ENCODE measurements around the gene THRAP3. TPM values are rescaled to one million over a fixed set of nuclear protein-coding genes. Genes with fewer than 3 reads are reported as not detected.
A peak's percentile ranks its signal among the peaks of the same experiment; 100 is the strongest.

THRAP3 gene
- total RNA-seq, 2 donors from 2014 or later = 108 to 110 TPM

- no peaks in the 10 kb centered on the region for H3K27me3 Mint-ChIP-seq (ENCODE audit: low read depth)
- H3K36me3 Mint-ChIP-seq (ENCODE audit: insufficient read depth in 2 of 2) = peaks cover 0 to 20% of the 10 kb centered on the region in 2 donors
- H3K9me3 Mint-ChIP-seq = no peaks in the 10 kb centered on the region
- no peak for DNase-seq
- no peak overlapping the region for H3K27ac Mint-ChIP-seq
- H3K4me1 Mint-ChIP-seq (ENCODE audit: low read depth) = peaks cover 31% of the 10 kb centered on the region
- no peak for ATAC-seq (replicated peaks in 1 of 2)
- H3K4me3 Mint-ChIP-seq = no peak overlapping the region
Measured at GRCh38 chr1:36276688-36277087, 52.4 kb downstream of the THRAP3 start.

GRCh38 chr1:36279110-36279788 lies 55.0 kb downstream of the THRAP3 start:
- peak overlapping the region; percentile 85 for H3K27ac Mint-ChIP-seq

GRCh38 chr1:36279789-36280296 lies 55.6 kb downstream of the THRAP3 start:
- ATAC-seq (replicated peaks in 1 of 2) = no peak
- no peak for DNase-seq
- Mint-ChIP-seq H3K36me3 (ENCODE audit: insufficient read depth in 2 of 2) (peaks cover 2 to 15% of the 10 kb centered on the region in 2 donors), H3K9me3 (no peaks in the 10 kb centered on the region), H3K27me3 (ENCODE audit: low read depth) (no peaks in the 10 kb centered on the region), H3K27ac (peak overlapping the region; percentile 85), H3K4me1 (ENCODE audit: low read depth) (peaks cover 47% of the 10 kb centered on the region), H3K4me3 (peak overlapping the region in 1 of 2 donors; percentile 53)

More at GRCh38 chr1:36279110-36279788, 55.0 kb downstream of the THRAP3 start:
- no peak overlapping the region for H3K4me3 Mint-ChIP-seq
- ATAC-seq (replicated peaks in 1 of 2) (no peak), DNase-seq (no peak)
- no peaks in the 10 kb centered on the region for H3K9me3 Mint-ChIP-seq
- H3K27me3 Mint-ChIP-seq (ENCODE audit: low read depth) = no peaks in the 10 kb centered on the region
- H3K36me3 Mint-ChIP-seq (ENCODE audit: insufficient read depth in 2 of 2) = peaks cover 2 to 17% of the 10 kb centered on the region in 2 donors
- peaks cover 42% of the 10 kb centered on the region for H3K4me1 Mint-ChIP-seq (ENCODE audit: low read depth)

- peak overlapping the region; percentile 91 for H3K27ac Mint-ChIP-seq
- no peaks in the 10 kb centered on the region for H3K9me3 Mint-ChIP-seq
- DNase-seq = no peak
- H3K27me3 Mint-ChIP-seq (ENCODE audit: low read depth) = no peaks in the 10 kb centered on the region
- peaks cover 10 to 38% of the 10 kb centered on the region in 2 donors for H3K36me3 Mint-ChIP-seq (ENCODE audit: insufficient read depth in 2 of 2)
- H3K4me1 Mint-ChIP-seq (ENCODE audit: low read depth) = peaks cover 57% of the 10 kb centered on the region
- no peak for ATAC-seq (replicated peaks in 1 of 2)
- H3K4me3 Mint-ChIP-seq = no peak overlapping the region
Measured at GRCh38 chr1:36284061-36284460, 59.8 kb downstream of the THRAP3 start.

- peak overlapping the region; percentile 91 for H3K27ac Mint-ChIP-seq
- peaks cover 12 to 40% of the 10 kb centered on the region in 2 donors for H3K36me3 Mint-ChIP-seq (ENCODE audit: insufficient read depth in 2 of 2)
- ATAC-seq (replicated peaks in 1 of 2) (no peak), DNase-seq (no peak)
- H3K4me1 Mint-ChIP-seq (ENCODE audit: low read depth) = peaks cover 52% of the 10 kb centered on the region
- H3K9me3 Mint-ChIP-seq = no peaks in the 10 kb centered on the region
- no peaks in the 10 kb centered on the region for H3K27me3 Mint-ChIP-seq (ENCODE audit: low read depth)
- no peak overlapping the region for H3K4me3 Mint-ChIP-seq
Measured at GRCh38 chr1:36284517-36284916, 60.3 kb downstream of the THRAP3 start.

GRCh38 chr1:36285443-36286101 lies 61.3 kb downstream of the THRAP3 start:
- Mint-ChIP-seq H3K27ac (peak overlapping the region; percentile 79), H3K36me3 (ENCODE audit: insufficient read depth in 2 of 2) (peaks cover 12 to 49% of the 10 kb centered on the region in 2 donors), H3K4me3 (peak overlapping the region in 1 of 2 donors; percentile 13), H3K27me3 (ENCODE audit: low read depth) (no peaks in the 10 kb centered on the region), H3K4me1 (ENCODE audit: low read depth) (peaks cover 42% of the 10 kb centered on the region), H3K9me3 (no peaks in the 10 kb centered on the region)
- ATAC-seq (replicated peaks in 1 of 2) = peak; percentile 71 to 72
- peak; percentile 66 for DNase-seq

- H3K36me3 Mint-ChIP-seq (ENCODE audit: insufficient read depth in 2 of 2) = peaks cover 12 to 52% of the 10 kb centered on the region in 2 donors
- no peaks in the 10 kb centered on the region for H3K9me3 Mint-ChIP-seq
- no peak for DNase-seq
- no peak for ATAC-seq (replicated peaks in 1 of 2)
- peaks cover 32% of the 10 kb centered on the region for H3K4me1 Mint-ChIP-seq (ENCODE audit: low read depth)
- H3K27me3 Mint-ChIP-seq (ENCODE audit: low read depth) = no peaks in the 10 kb centered on the region
- H3K27ac Mint-ChIP-seq = peak overlapping the region; percentile 35
- H3K4me3 Mint-ChIP-seq = no peak overlapping the region
Measured at GRCh38 chr1:36286802-36287201, 62.6 kb downstream of the THRAP3 start.

- no peak overlapping the region for H3K27ac Mint-ChIP-seq
- DNase-seq (no peak), ATAC-seq (replicated peaks in 1 of 2) (no peak)
- no peak overlapping the region for H3K4me3 Mint-ChIP-seq
- no peaks in the 10 kb centered on the region for H3K9me3 Mint-ChIP-seq
- peaks cover 11 to 50% of the 10 kb centered on the region in 2 donors for H3K36me3 Mint-ChIP-seq (ENCODE audit: insufficient read depth in 2 of 2)
- peaks cover 28% of the 10 kb centered on the region for H3K4me1 Mint-ChIP-seq (ENCODE audit: low read depth)
- no peaks in the 10 kb centered on the region for H3K27me3 Mint-ChIP-seq (ENCODE audit: low read depth)
Measured at GRCh38 chr1:36287595-36287994, 63.4 kb downstream of the THRAP3 start.

GRCh38 chr1:36295390-36295789 lies 71.1 kb downstream of the THRAP3 start:
- H3K4me1 Mint-ChIP-seq (ENCODE audit: low read depth) = peaks cover 19% of the 10 kb centered on the region
- no peaks in the 10 kb centered on the region for H3K9me3 Mint-ChIP-seq
- H3K27ac Mint-ChIP-seq = no peak overlapping the region
- ATAC-seq (replicated peaks in 1 of 2) (no peak), DNase-seq (no peak)
- peaks cover 7 to 25% of the 10 kb centered on the region in 2 donors for H3K36me3 Mint-ChIP-seq (ENCODE audit: insufficient read depth in 2 of 2)
- H3K4me3 Mint-ChIP-seq = no peak overlapping the region
- H3K27me3 Mint-ChIP-seq (ENCODE audit: low read depth) = no peaks in the 10 kb centered on the region

- DNase-seq (no peak), ATAC-seq (replicated peaks in 1 of 2) (no peak)
- no peak overlapping the region for H3K27ac Mint-ChIP-seq
- H3K9me3 Mint-ChIP-seq = no peaks in the 10 kb centered on the region
- H3K27me3 Mint-ChIP-seq (ENCODE audit: low read depth) = no peaks in the 10 kb centered on the region
- peaks cover 11 to 29% of the 10 kb centered on the region in 2 donors for H3K36me3 Mint-ChIP-seq (ENCODE audit: insufficient read depth in 2 of 2)
- H3K4me1 Mint-ChIP-seq (ENCODE audit: low read depth) = peaks cover 33% of the 10 kb centered on the region
- no peak overlapping the region for H3K4me3 Mint-ChIP-seq
Measured at GRCh38 chr1:36297062-36297461, 72.8 kb downstream of the THRAP3 start.

GRCh38 chr1:36298640-36299039 lies 74.4 kb downstream of the THRAP3 start:
- ATAC-seq (replicated peaks in 1 of 2) (no peak), DNase-seq (no peak)
- Mint-ChIP-seq H3K4me3 (no peak overlapping the region), H3K9me3 (no peaks in the 10 kb centered on the region), H3K4me1 (ENCODE audit: low read depth) (peaks cover 47% of the 10 kb centered on the region), H3K27ac (no peak overlapping the region), H3K36me3 (ENCODE audit: insufficient read depth in 2 of 2) (peaks cover 11 to 25% of the 10 kb centered on the region in 2 donors), H3K27me3 (ENCODE audit: low read depth) (no peaks in the 10 kb centered on the region)

GRCh38 chr1:36300526-36300925 lies 76.3 kb downstream of the THRAP3 start:
- H3K27me3 Mint-ChIP-seq (ENCODE audit: low read depth) = no peaks in the 10 kb centered on the region
- peak overlapping the region in 1 of 2 donors; percentile 6 for H3K4me3 Mint-ChIP-seq
- DNase-seq (peak; percentile 25 to 27), ATAC-seq (replicated peaks in 1 of 2) (peak; percentile 75 to 78)
- H3K4me1 Mint-ChIP-seq (ENCODE audit: low read depth) = peaks cover 64% of the 10 kb centered on the region
- H3K36me3 Mint-ChIP-seq (ENCODE audit: insufficient read depth in 2 of 2) = peaks cover 13 to 22% of the 10 kb centered on the region in 2 donors
- no peaks in the 10 kb centered on the region for H3K9me3 Mint-ChIP-seq
- H3K27ac Mint-ChIP-seq = peak overlapping the region; percentile 93

GRCh38 chr1:36301220-36301619 lies 77.0 kb downstream of the THRAP3 start:
- Mint-ChIP-seq H3K4me3 (no peak overlapping the region), H3K27ac (peak overlapping the region; percentile 93), H3K27me3 (ENCODE audit: low read depth) (no peaks in the 10 kb centered on the region), H3K9me3 (no peaks in the 10 kb centered on the region), H3K36me3 (ENCODE audit: insufficient read depth in 2 of 2) (peaks cover 13 to 19% of the 10 kb centered on the region in 2 donors), H3K4me1 (ENCODE audit: low read depth) (peaks cover 68% of the 10 kb centered on the region)
- DNase-seq (no peak), ATAC-seq (replicated peaks in 1 of 2) (no peak)

Data from activated T-cell treated with anti-CD3 and anti-CD28 coated beads, Interleukin-2, amount 50 U/mL, for 72 hours (primary cell).